ENCODE measurements around the gene CYP1A2. TPM values are rescaled to one million over a fixed set of nuclear protein-coding genes. Genes with fewer than 3 reads are reported as not detected.

CYP1A2 gene
- total RNA-seq, 6 donors from 2014 or later = 0.15 to 0.80 TPM; not detected in 4

DNA sequence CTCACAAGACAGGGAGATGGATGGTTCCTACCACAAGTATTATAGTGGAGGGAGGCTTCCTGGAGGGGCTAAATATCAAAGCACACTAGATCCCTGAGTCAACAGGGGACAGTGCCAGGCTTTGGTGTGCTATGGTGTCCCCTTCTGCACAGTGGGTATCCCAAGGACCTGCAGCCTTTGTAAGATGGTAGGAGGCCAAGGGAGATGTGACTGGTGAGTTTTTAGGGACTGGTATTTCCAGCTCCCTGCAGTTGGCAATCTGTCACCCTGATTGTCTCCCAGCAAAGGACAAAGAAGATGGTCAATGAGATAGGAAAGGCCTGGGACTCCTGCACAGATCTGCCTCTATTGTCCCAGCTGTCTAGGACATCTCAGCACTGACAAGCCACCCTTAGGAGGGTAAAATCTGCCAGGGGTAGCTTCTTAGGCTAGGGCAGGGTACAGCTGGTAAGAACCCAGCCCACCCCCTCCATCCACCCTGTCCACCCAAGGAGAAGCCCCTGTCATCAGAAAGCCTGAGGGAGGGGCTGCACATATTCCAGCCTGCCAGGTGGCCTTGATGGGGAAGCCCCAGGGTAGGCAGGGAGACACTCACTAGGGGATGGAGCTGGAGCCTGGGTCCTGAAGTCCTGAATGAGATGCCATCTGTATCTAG lies 23.9 kb upstream of the CYP1A2 start:
- peak overlapping the region in 1 of 4 donors; percentile 87 for H3K27ac ChIP-seq
- peaks cover 12 to 24% (median 16%) of the 10 kb centered on the region in 4 donors for H3K4me1 ChIP-seq
- H3K4me3 ChIP-seq = no peak overlapping the region
- TF ChIP-seq CTCF (IDR thresholded peaks at IDR 0.05) (no peak), EP300 (IDR thresholded peaks at IDR 0.05) (no peak), POLR2AphosphoS5 (IDR thresholded peaks at IDR 0.05) (no peak), POLR2A (IDR thresholded peaks at IDR 0.05) (no peak)
- no peaks in the 10 kb centered on the region for H3K36me3 ChIP-seq
- ATAC-seq (ENCODE audit: low FRiP score in 2 of 2) (no peak), DNase-seq (no peak)
- no peaks in the 10 kb centered on the region for H3K27me3 ChIP-seq
- no peaks in the 10 kb centered on the region for H3K9me3 ChIP-seq

DNA sequence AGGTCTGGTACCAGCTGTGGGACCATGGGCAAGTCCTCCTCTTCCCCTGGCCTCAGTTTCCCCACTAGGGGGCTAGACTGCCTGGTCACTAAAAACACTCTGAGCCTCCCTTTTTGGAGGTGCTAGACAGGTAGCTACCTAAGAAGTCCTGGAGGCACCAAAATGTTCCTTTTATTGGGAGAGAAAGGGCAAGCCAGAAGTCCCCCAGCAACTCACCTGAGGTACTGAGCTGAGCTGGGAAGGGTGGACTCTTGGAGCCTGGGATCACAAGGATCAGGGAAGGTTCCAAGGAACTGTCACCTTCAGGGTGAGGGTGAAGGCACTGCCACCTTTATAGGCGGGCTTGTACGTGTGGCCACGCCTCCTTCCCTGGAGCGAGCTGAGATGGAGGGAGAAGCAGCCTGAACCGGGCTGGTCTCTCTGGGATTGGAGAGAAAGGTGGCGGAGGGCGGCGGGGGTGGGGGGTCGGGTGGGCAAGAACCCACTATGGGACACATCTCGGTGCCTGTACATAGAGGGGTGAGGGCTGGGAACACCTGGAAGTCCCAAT lies 23.3 kb upstream of the CYP1A2 start, which contains the start of gene CYP1A1:
Gene CYP1A1, minus strand, starts transcription at position 304 of the 550 bp plus-strand sequence. CDS start 2,431 bp downstream, outside the sequence.
- DNase-seq (peak in 1 of 2 donors; percentile 60), ATAC-seq (ENCODE audit: low FRiP score in 2 of 2) (peak; percentile 62 to 80)
- H3K4me1 ChIP-seq = peaks cover 12 to 24% (median 16%) of the 10 kb centered on the region in 4 donors
- peak within 1 kb of the TSS; percentile 25 to 87 (median 60) for H3K27ac ChIP-seq
- H3K9me3 ChIP-seq = no peaks in the 10 kb centered on the region
- TF ChIP-seq POLR2AphosphoS5 (IDR thresholded peaks at IDR 0.05) (no peak), EP300 (IDR thresholded peaks at IDR 0.05) (no peak), POLR2A (IDR thresholded peaks at IDR 0.05) (no peak), CTCF (IDR thresholded peaks at IDR 0.05) (no peak)
- H3K4me3 ChIP-seq = peak within 1 kb of the TSS; percentile 61 to 70 (median 66)
- H3K27me3 ChIP-seq = no peaks in the 10 kb centered on the region
- no peaks in the 10 kb centered on the region for H3K36me3 ChIP-seq
- 0 to 1% methylated on average over 2 to 8 of the region's 10 CpGs for WGBS, 2 donors

DNA sequence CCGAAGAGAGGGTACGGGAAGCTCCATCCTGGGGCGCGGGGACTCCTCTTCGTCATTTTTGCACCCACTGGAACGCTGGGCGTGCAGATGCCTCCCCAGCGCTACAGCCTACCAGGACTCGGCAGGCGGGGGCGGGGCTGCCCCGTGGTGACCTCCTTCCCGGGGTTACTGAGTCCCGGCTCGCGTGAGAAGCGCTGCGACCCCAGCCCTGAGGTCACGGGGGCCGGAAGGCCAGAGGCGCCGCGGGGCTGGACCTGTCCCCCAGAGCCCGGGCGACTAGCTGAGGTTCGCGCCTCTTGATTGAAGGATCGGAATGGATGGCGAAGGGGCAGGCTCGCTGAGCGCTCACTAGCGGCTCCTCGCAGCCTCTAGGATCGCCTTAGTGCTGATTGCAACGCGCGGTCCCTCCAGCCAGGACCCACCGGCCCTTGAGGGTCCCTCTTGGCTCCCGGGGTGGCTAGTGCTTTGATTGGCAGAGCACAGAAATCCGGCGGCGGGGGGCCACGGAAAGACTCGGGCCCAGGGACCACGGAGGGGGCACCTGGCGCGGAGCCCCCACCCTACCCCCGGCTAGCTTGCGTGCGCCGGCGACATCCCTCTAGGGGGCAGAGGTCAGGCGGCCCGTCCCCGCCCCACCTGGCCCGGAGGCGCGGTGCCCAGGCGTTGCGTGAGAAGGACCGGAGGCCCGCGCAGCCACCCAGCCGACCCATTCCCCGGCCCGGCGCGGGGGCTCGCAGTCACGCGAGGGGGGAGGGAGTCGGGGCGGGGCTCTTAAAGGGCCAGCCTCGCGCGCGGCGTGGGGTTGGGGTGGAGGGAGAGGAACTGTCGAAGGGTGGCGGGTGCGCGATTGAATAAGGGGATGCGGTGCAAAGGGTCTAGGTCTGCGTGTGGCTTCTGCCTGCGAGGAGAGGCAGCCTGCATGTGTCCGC lies 22.5 kb upstream of the CYP1A2 start:
- TF ChIP-seq POLR2A (IDR thresholded peaks at IDR 0.05) (no peak), EP300 (IDR thresholded peaks at IDR 0.05) (peak in 2 of 4 donors; percentile 10 to 96), POLR2AphosphoS5 (IDR thresholded peaks at IDR 0.05) (peak in 1 of 2 donors; percentile 51), CTCF (IDR thresholded peaks at IDR 0.05) (no peak)
- DNase-seq (peak; percentile 64 to 92), ATAC-seq (ENCODE audit: low FRiP score in 2 of 2) (peak; percentile 67 to 74)
- Histone ChIP-seq H3K4me3 (peak overlapping the region; percentile 61 to 70 (median 66)), H3K4me1 (peaks cover 12 to 24% (median 16%) of the 10 kb centered on the region in 4 donors), H3K36me3 (no peaks in the 10 kb centered on the region), H3K27me3 (no peaks in the 10 kb centered on the region), H3K27ac (peak overlapping the region; percentile 25 to 87 (median 60)), H3K9me3 (no peaks in the 10 kb centered on the region)
- WGBS, 2 donors = 3 to 4% methylated on average over 25 to 42 of the region's 86 CpGs

DNA sequence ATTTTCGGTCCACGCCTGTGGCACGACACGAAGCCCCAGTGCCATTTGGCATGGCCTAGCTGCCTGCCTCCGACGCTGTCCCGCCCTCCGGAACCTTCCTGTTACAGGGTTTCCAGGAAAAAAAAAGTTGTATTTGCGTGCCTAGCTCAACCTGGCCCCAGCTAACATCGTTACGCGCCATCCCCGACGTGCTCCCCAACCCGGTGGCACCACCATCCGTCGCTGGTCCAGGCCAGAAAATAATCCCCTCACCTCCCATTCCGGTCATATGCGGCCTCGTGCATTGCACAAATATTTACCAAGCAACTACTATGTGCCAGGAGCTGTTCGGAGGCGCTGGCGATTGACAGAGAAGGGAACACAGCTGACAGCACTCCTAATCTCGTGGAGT lies 21.9 kb upstream of the CYP1A2 start:
- H3K27me3 ChIP-seq = no peaks in the 10 kb centered on the region
- ATAC-seq (ENCODE audit: low FRiP score in 2 of 2) (no peak), DNase-seq (no peak)
- H3K9me3 ChIP-seq = no peaks in the 10 kb centered on the region
- peaks cover 12 to 24% (median 16%) of the 10 kb centered on the region in 4 donors for H3K4me1 ChIP-seq
- 40 to 54% methylated on average over 18 to 24 of the region's 24 CpGs for WGBS, 2 donors
- TF ChIP-seq POLR2A (IDR thresholded peaks at IDR 0.05) = no peak
- TF ChIP-seq EP300 (IDR thresholded peaks at IDR 0.05) = no peak
- no peak for TF ChIP-seq CTCF (IDR thresholded peaks at IDR 0.05)
- no peak for TF ChIP-seq POLR2AphosphoS5 (IDR thresholded peaks at IDR 0.05)
- H3K27ac ChIP-seq = peak overlapping the region in 2 of 4 donors; percentile 65 to 87
- H3K36me3 ChIP-seq = no peaks in the 10 kb centered on the region
- H3K4me3 ChIP-seq = peak overlapping the region; percentile 61 to 70 (median 66)

Data from upper lobe of left lung (tissue), 6 donors.